Measurements from ENCODE around the gene SFXN1.
A peak's percentile ranks its signal among the peaks of the same experiment; 100 is the strongest.

Gene SFXN1

DNA sequence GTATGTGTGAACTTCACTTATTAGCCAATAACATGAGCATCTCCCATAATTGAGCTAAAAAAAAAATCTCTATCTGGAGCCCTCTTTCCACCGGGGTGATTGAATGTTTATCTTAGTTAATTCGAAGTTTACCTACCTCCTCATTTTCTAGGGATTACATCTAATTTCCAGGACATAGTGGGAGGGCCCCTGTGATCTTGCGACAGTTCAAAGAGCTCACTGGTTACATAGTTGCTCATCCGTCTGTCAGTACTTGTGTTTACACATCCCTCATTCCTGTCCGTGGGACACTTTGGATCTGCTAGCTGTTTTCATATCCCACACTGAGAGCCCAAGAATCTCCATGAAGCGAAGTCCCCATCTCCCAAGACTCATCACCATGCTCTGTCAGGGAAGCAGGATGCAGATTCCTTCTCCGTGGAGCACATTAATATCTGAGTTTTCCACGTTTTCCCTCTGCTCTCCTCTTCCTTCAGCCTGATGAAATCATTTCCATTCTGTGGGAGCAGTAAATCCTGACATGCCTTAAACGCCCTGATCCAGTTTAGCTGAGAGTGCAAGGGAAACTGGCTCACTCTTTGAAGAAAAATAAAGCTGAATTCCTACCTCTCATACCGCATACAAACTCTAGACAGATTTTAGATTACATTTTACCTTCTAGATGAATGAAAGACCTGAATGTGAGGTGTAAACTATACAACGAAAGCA, 10.2 kb upstream of the SFXN1 start:
- Histone ChIP-seq H3K36me3 (ENCODE audit: control insufficient read depth, low read depth, low read length) (no peaks in the 10 kb centered on the region), H3K27ac (ENCODE audit: low read length) (no peak overlapping the region), H3K27me3 (ENCODE audit: control insufficient read depth, insufficient read depth, low read length) (no peaks in the 10 kb centered on the region), H3K9ac (ENCODE audit: low read length) (no peak overlapping the region), H3K9me3 (ENCODE audit: control insufficient read depth, low read depth, low read length) (no peaks in the 10 kb centered on the region), H3K4me1 (ENCODE audit: control insufficient read depth, low read depth, low read length) (no peaks in the 10 kb centered on the region), H3K4me3 (ENCODE audit: low read length) (no peak overlapping the region)

DNA sequence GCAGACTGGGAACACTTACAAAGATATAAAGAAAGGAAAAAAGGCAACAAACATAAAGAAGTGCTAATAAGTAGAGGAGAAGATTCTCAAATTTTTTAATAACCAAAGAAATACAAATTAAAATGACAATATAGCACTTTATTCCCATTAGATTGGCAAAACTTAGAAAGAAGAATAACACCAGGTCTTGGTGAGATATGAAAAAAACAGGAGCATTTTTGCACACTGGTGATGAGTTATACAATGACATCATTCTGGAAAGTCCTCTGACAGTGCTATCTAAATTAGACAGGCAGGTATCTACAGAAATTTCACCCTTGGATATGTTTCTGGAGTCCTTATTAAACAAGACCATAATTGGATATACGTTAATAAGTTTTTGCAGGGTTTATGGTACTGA, 9.5 kb upstream of the SFXN1 start:
- H3K27ac ChIP-seq (ENCODE audit: low read length) = no peak overlapping the region
- no peaks in the 10 kb centered on the region for H3K9me3 ChIP-seq (ENCODE audit: control insufficient read depth, low read depth, low read length)
- no peak overlapping the region for H3K4me3 ChIP-seq (ENCODE audit: low read length)
- H3K36me3 ChIP-seq (ENCODE audit: control insufficient read depth, low read depth, low read length) = no peaks in the 10 kb centered on the region
- H3K27me3 ChIP-seq (ENCODE audit: control insufficient read depth, insufficient read depth, low read length) = no peaks in the 10 kb centered on the region
- no peak overlapping the region for H3K9ac ChIP-seq (ENCODE audit: low read length)
- no peaks in the 10 kb centered on the region for H3K4me1 ChIP-seq (ENCODE audit: control insufficient read depth, low read depth, low read length)

DNA sequence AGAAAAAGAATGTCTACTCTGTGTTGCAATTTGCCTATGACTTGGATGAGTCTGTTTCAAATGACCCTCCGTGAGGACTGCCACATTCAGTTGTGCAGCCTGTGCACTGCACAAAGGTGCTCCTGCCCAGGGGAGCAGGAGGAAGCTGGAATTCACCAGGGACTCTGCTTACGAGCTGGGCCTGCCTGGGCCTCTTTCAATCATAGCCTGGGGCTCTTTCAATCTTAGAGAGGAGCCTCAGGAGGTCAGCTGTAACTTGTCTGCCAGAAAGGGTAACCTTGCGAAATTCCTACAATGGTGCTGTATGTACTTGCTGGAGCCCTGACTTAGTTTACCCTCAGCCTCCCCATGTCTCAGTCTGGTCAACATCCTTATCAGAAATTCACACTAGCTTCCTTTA, 8.4 kb upstream of the SFXN1 start:
- H3K27me3 ChIP-seq (ENCODE audit: control insufficient read depth, insufficient read depth, low read length) = no peaks in the 10 kb centered on the region
- no peak overlapping the region for H3K9ac ChIP-seq (ENCODE audit: low read length)
- H3K36me3 ChIP-seq (ENCODE audit: control insufficient read depth, low read depth, low read length) = no peaks in the 10 kb centered on the region
- H3K9me3 ChIP-seq (ENCODE audit: control insufficient read depth, low read depth, low read length) = no peaks in the 10 kb centered on the region
- no peaks in the 10 kb centered on the region for H3K4me1 ChIP-seq (ENCODE audit: control insufficient read depth, low read depth, low read length)
- no peak overlapping the region for H3K27ac ChIP-seq (ENCODE audit: low read length)
- no peak overlapping the region for H3K4me3 ChIP-seq (ENCODE audit: low read length)

GRCh38 chr5:175470781-175471180, 7.6 kb upstream of the SFXN1 start:
- Histone ChIP-seq H3K36me3 (ENCODE audit: control insufficient read depth, low read depth, low read length) (no peaks in the 10 kb centered on the region), H3K27me3 (ENCODE audit: control insufficient read depth, insufficient read depth, low read length) (no peaks in the 10 kb centered on the region), H3K9ac (ENCODE audit: low read length) (no peak overlapping the region), H3K27ac (ENCODE audit: low read length) (no peak overlapping the region), H3K4me3 (ENCODE audit: low read length) (no peak overlapping the region), H3K9me3 (ENCODE audit: control insufficient read depth, low read depth, low read length) (no peaks in the 10 kb centered on the region), H3K4me1 (ENCODE audit: control insufficient read depth, low read depth, low read length) (no peaks in the 10 kb centered on the region)

DNA sequence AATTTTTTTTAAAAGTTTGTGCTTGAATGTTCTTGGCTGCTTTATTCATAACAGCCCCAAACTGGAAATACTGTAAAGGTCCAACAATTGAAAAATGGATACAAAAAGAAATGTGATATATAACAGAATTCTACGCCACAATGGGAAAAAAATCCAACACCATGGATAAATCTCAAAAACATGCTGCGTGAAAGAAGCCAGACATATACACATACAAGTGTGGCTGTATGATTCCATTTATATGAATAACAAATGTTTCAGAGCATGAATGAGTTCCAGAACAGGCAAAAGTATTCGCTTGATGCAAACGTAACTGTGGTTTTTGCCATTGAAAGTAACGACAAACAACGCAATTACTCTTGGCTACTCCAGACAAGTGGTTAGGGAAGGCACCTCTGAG, 7.2 kb upstream of the SFXN1 start:
- H3K9ac ChIP-seq (ENCODE audit: low read length) = no peak overlapping the region
- no peak overlapping the region for H3K27ac ChIP-seq (ENCODE audit: low read length)
- H3K9me3 ChIP-seq (ENCODE audit: control insufficient read depth, low read depth, low read length) = no peaks in the 10 kb centered on the region
- no peaks in the 10 kb centered on the region for H3K36me3 ChIP-seq (ENCODE audit: control insufficient read depth, low read depth, low read length)
- no peaks in the 10 kb centered on the region for H3K27me3 ChIP-seq (ENCODE audit: control insufficient read depth, insufficient read depth, low read length)
- no peak overlapping the region for H3K4me3 ChIP-seq (ENCODE audit: low read length)
- no peaks in the 10 kb centered on the region for H3K4me1 ChIP-seq (ENCODE audit: control insufficient read depth, low read depth, low read length)

DNA sequence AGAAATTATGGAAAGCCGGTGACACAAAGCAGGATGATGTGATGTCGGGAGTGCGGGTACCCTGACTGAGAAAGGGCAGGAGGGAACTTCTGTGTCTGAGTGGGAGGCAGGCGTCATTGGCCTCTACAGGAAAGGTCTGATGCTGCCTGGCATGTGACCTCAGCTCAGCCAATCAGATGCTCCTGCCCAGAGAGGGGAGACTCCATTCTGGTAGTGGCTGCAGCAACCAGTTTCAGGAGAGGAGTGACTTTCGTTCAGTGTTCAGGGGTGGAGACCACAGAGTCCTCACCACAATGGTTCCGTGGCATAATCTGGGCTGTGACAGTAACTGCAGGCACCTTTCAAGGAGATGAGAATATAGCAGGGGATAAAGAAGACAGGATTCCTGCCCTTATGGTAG, 6.7 kb upstream of the SFXN1 start:
- no peaks in the 10 kb centered on the region for H3K9me3 ChIP-seq (ENCODE audit: control insufficient read depth, low read depth, low read length)
- H3K4me3 ChIP-seq (ENCODE audit: low read length) = no peak overlapping the region
- H3K36me3 ChIP-seq (ENCODE audit: control insufficient read depth, low read depth, low read length) = no peaks in the 10 kb centered on the region
- no peak overlapping the region for H3K27ac ChIP-seq (ENCODE audit: low read length)
- no peak overlapping the region for H3K9ac ChIP-seq (ENCODE audit: low read length)
- no peaks in the 10 kb centered on the region for H3K4me1 ChIP-seq (ENCODE audit: control insufficient read depth, low read depth, low read length)
- H3K27me3 ChIP-seq (ENCODE audit: control insufficient read depth, insufficient read depth, low read length) = peaks cover 3% of the 10 kb centered on the region

DNA sequence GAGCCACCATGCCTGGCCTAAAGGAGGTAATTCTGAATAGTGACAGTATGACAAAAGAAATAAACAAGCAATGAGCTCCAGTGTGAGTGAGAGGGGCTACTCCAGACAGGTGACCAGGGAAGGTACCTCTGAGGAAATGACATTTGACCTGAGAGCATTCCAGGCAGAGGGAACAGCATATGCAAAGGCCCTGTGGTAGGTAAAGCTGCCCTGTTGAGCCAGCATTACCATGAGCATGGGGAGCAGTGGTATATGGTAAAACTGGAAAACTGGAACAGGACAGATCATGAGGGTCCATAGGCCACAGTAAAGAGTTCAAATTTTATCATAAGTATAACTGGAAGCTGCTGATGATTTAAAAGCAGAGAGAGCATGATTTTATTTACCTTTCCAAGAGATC, 6.0 kb upstream of the SFXN1 start:
- no peaks in the 10 kb centered on the region for H3K36me3 ChIP-seq (ENCODE audit: control insufficient read depth, low read depth, low read length)
- H3K9ac ChIP-seq (ENCODE audit: low read length) = no peak overlapping the region
- no peaks in the 10 kb centered on the region for H3K4me1 ChIP-seq (ENCODE audit: control insufficient read depth, low read depth, low read length)

DNA sequence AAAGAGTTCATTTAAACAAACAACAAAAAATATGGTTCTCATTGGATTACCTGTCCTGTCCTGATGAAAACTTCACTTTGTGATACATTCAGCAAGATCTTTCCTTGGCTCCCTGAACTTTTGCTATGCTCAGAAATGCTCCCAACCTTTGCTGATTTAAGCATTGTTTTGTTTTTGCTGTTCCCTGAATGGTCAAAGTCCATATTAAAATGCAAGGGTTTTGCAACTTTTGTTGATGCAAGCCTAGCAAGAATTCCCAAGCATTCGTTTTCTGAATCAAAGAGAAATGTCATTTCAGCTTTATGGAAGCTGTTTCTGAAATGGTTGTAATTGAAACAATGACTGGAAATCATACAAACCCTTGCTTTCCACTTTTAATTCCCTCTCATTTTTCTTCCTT, 3.1 kb upstream of the SFXN1 start:
- Histone ChIP-seq H3K36me3 (ENCODE audit: control insufficient read depth, low read depth, low read length) (no peaks in the 10 kb centered on the region), H3K9ac (ENCODE audit: low read length) (no peak overlapping the region), H3K27ac (ENCODE audit: low read length) (no peak overlapping the region), H3K27me3 (ENCODE audit: control insufficient read depth, insufficient read depth, low read length) (peaks cover 18% of the 10 kb centered on the region), H3K9me3 (ENCODE audit: control insufficient read depth, low read depth, low read length) (no peaks in the 10 kb centered on the region), H3K4me1 (ENCODE audit: control insufficient read depth, low read depth, low read length) (peaks cover 3% of the 10 kb centered on the region), H3K4me3 (ENCODE audit: low read length) (no peak overlapping the region)

More for the DNA sequence above, 6.0 kb upstream of the SFXN1 start:
- no peak overlapping the region for H3K27ac ChIP-seq (ENCODE audit: low read length)
- no peak overlapping the region for H3K4me3 ChIP-seq (ENCODE audit: low read length)
- H3K9me3 ChIP-seq (ENCODE audit: control insufficient read depth, low read depth, low read length) = no peaks in the 10 kb centered on the region
- H3K27me3 ChIP-seq (ENCODE audit: control insufficient read depth, insufficient read depth, low read length) = peaks cover 11% of the 10 kb centered on the region

GRCh38 chr5:175477440-175477839, 920 bp upstream of the SFXN1 start:
- peaks cover 18% of the 10 kb centered on the region for H3K27me3 ChIP-seq (ENCODE audit: control insufficient read depth, insufficient read depth, low read length)
- peaks cover 6% of the 10 kb centered on the region for H3K36me3 ChIP-seq (ENCODE audit: control insufficient read depth, low read depth, low read length)
- H3K4me3 ChIP-seq (ENCODE audit: low read length) = peak overlapping the region; percentile 94
- no peaks in the 10 kb centered on the region for H3K9me3 ChIP-seq (ENCODE audit: control insufficient read depth, low read depth, low read length)
- no peak overlapping the region for H3K27ac ChIP-seq (ENCODE audit: low read length)
- H3K9ac ChIP-seq (ENCODE audit: low read length) = no peak overlapping the region
- peaks cover 3% of the 10 kb centered on the region for H3K4me1 ChIP-seq (ENCODE audit: control insufficient read depth, low read depth, low read length)

- Histone ChIP-seq H3K4me1 (ENCODE audit: control insufficient read depth, low read depth, low read length) (peaks cover 3% of the 10 kb centered on the region), H3K36me3 (ENCODE audit: control insufficient read depth, low read depth, low read length) (peaks cover 10% of the 10 kb centered on the region), H3K27ac (ENCODE audit: low read length) (no peak overlapping the region), H3K9me3 (ENCODE audit: control insufficient read depth, low read depth, low read length) (no peaks in the 10 kb centered on the region), H3K27me3 (ENCODE audit: control insufficient read depth, insufficient read depth, low read length) (peaks cover 18% of the 10 kb centered on the region), H3K9ac (ENCODE audit: low read length) (no peak overlapping the region), H3K4me3 (ENCODE audit: low read length) (peak overlapping the region; percentile 94)
Observed at GRCh38 chr5:175478008-175478383, 364 bp upstream of the SFXN1 start.

- Histone ChIP-seq H3K9ac (ENCODE audit: low read length) (peak overlapping the region; percentile 86), H3K36me3 (ENCODE audit: control insufficient read depth, low read depth, low read length) (peaks cover 20% of the 10 kb centered on the region), H3K9me3 (ENCODE audit: control insufficient read depth, low read depth, low read length) (no peaks in the 10 kb centered on the region), H3K27me3 (ENCODE audit: control insufficient read depth, insufficient read depth, low read length) (peaks cover 18% of the 10 kb centered on the region), H3K4me1 (ENCODE audit: control insufficient read depth, low read depth, low read length) (peaks cover 3% of the 10 kb centered on the region), H3K27ac (ENCODE audit: low read length) (peak overlapping the region; percentile 49), H3K4me3 (ENCODE audit: low read length) (peak overlapping the region; percentile 94)
Observed at GRCh38 chr5:175479125-175479881, 943 bp downstream of the SFXN1 start.

GRCh38 chr5:175483337-175483736, 5.0 kb downstream of the SFXN1 start:
- H3K36me3 ChIP-seq (ENCODE audit: control insufficient read depth, low read depth, low read length) = peaks cover 20% of the 10 kb centered on the region

More at GRCh38 chr5:175483337-175483736, 5.0 kb downstream of the SFXN1 start:
- H3K27me3 ChIP-seq (ENCODE audit: control insufficient read depth, insufficient read depth, low read length) = no peaks in the 10 kb centered on the region
- no peak overlapping the region for H3K27ac ChIP-seq (ENCODE audit: low read length)
- no peaks in the 10 kb centered on the region for H3K9me3 ChIP-seq (ENCODE audit: control insufficient read depth, low read depth, low read length)
- H3K4me3 ChIP-seq (ENCODE audit: low read length) = no peak overlapping the region
- H3K4me1 ChIP-seq (ENCODE audit: control insufficient read depth, low read depth, low read length) = peaks cover 3% of the 10 kb centered on the region
- no peak overlapping the region for H3K9ac ChIP-seq (ENCODE audit: low read length)

Measured in iPS-18a (cell line).